Neural progenitor cell (in vitro differentiated cells): ENCODE measurements around the gene DGUOK.

Experiments used
- EZH2 ChIP-seq: fragments of 200-600 bp; sonication (generic); IDR thresholded peaks from 2 replicates; pipeline ENCODE4 v1.6.1; 2017; ENCODE audit warnings: antibody characterized with exemption, mild to moderate bottlenecking, moderate library complexity
- TF ChIP-seq, protein P1 (sequence below): fragments of 200-600 bp; sonication (generic); IDR thresholded peaks from 2 replicates; pipeline ENCODE4 v1.5.1; 2017; ENCODE audit warnings: antibody characterized with exemption, mild to moderate bottlenecking

DNA sequence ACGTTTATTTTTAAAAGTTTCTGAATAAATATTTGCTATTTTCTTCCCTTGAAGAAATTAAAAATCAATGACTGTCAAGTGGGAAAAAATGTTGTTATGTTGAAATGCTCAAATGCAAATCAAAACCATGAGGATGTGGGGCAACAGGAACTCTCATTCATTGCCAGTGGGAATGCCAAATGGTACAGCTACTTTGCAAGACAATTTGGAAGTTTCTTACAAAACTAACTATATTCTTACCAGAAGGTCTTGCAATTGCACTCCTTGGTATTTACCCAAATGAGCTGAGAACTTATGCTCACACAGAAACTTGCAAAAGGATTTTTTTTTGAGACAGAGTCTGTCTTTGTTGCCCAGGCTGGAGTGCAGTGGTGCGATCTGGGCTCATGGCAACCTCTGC is 41.3 kb upstream of the DGUOK start:
- TF ChIP-seq, protein P1, sequence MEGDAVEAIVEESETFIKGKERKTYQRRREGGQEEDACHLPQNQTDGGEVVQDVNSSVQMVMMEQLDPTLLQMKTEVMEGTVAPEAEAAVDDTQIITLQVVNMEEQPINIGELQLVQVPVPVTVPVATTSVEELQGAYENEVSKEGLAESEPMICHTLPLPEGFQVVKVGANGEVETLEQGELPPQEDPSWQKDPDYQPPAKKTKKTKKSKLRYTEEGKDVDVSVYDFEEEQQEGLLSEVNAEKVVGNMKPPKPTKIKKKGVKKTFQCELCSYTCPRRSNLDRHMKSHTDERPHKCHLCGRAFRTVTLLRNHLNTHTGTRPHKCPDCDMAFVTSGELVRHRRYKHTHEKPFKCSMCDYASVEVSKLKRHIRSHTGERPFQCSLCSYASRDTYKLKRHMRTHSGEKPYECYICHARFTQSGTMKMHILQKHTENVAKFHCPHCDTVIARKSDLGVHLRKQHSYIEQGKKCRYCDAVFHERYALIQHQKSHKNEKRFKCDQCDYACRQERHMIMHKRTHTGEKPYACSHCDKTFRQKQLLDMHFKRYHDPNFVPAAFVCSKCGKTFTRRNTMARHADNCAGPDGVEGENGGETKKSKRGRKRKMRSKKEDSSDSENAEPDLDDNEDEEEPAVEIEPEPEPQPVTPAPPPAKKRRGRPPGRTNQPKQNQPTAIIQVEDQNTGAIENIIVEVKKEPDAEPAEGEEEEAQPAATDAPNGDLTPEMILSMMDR = no peak
- TF ChIP-seq EZH2 = no peak
